Adrenal gland (tissue), 5 donors: ENCODE measurements around the gene HOXA3.

Source experiments
- POLR2A ChIP-seq, 2 donors: fragments of 450-650 bp; IDR thresholded peaks; one replicate each; pipeline ENCODE4 v1.6.1; 2017; ENCODE audit warnings: antibody characterized with exemption in 2 of 2, mild to moderate bottlenecking in 2 of 2, moderate library complexity in 1 of 2
- TF ChIP-seq, protein P1 (sequence below), 6 experiments: fragments of 450-650 bp in 4 of 6; fragments of 200-600 bp in 2 of 6; sonication (generic) in 1 of 6; IDR thresholded peaks; 1 replicate in 5 of 6; 2 replicates in 1 of 6; pipeline versions ENCODE4 v1.5.1 to v1.8.0; 2016 to 2021; ENCODE audit warnings: antibody characterized with exemption in 6 of 6, mild to moderate bottlenecking in 2 of 6, moderate library complexity in 1 of 6
- donor health status: DM: no; HTN: no; CAD: no.

GRCh38 chr7:27147199-27148030, 5.0 kb downstream of the HOXA3 start, which contains the start of gene HOXA6:
- no peak for TF ChIP-seq POLR2A (IDR thresholded peaks at IDR 0.05)
- TF ChIP-seq, protein P1, sequence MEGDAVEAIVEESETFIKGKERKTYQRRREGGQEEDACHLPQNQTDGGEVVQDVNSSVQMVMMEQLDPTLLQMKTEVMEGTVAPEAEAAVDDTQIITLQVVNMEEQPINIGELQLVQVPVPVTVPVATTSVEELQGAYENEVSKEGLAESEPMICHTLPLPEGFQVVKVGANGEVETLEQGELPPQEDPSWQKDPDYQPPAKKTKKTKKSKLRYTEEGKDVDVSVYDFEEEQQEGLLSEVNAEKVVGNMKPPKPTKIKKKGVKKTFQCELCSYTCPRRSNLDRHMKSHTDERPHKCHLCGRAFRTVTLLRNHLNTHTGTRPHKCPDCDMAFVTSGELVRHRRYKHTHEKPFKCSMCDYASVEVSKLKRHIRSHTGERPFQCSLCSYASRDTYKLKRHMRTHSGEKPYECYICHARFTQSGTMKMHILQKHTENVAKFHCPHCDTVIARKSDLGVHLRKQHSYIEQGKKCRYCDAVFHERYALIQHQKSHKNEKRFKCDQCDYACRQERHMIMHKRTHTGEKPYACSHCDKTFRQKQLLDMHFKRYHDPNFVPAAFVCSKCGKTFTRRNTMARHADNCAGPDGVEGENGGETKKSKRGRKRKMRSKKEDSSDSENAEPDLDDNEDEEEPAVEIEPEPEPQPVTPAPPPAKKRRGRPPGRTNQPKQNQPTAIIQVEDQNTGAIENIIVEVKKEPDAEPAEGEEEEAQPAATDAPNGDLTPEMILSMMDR (IDR thresholded peaks at IDR 0.05), result no peak
